Kidney (tissue), 14 donors: ENCODE results near the gene TTLL11. TPM values are rescaled to one million over a fixed set of nuclear protein-coding genes. Genes with fewer than 3 reads are reported as not detected.

ENCODE experiments used
- DNase-seq, 5 donors: peaks; one replicate each; pipeline ENCODE4 v3.0.0-alpha.2; 2013 to 2020
- FAIRE-seq: peaks from 2 replicates; lab custom pipeline; 2012; peaks lifted over from hg19 to GRCh38; lab: Jason Lieb, UNC
- H3K27ac ChIP-seq, 2 donors: one replicate each; pipeline ENCODE4 v1.7.0; 2013; ENCODE audit warnings: low read depth in 2 of 2, low read length in 2 of 2, inconsistent platforms in 1 of 2
- H3K27me3 ChIP-seq: one replicate; pipeline ENCODE4 v1.7.1; 2013; ENCODE audit warnings: low read length, inconsistent platforms; ENCODE audit not compliant: control insufficient read depth, insufficient read depth
- H3K36me3 ChIP-seq, 3 donors: one replicate each; pipeline versions ENCODE4 v1.7.0 to v1.7.1; 2013; ENCODE audit warnings: low read length in 3 of 3, control low read depth in 1 of 3, inconsistent platforms in 1 of 3; ENCODE audit not compliant: insufficient read depth in 3 of 3, control insufficient read depth in 2 of 3
- H3K4me1 ChIP-seq, 3 donors: one replicate each; pipeline versions ENCODE4 v1.7.0 to v1.7.1; 2013; ENCODE audit warnings: low read length in 3 of 3, inconsistent platforms in 1 of 3, low read depth in 1 of 3; ENCODE audit not compliant: control insufficient read depth in 2 of 3, insufficient read depth in 2 of 3
- H3K4me3 ChIP-seq, 3 donors: one replicate each; pipeline versions ENCODE4 v1.7.0 to v1.8.1; 2013; ENCODE audit warnings: low read length in 3 of 3, control low read depth in 1 of 3, inconsistent platforms in 1 of 3
- H3K9ac ChIP-seq, 3 donors: one replicate each; pipeline versions ENCODE4 v1.7.0 to v1.7.1; 2013; ENCODE audit warnings: low read length in 3 of 3, control low read depth in 1 of 3, inconsistent platforms in 1 of 3
- H3K9me3 ChIP-seq, 3 donors: one replicate each; pipeline versions ENCODE4 v1.7.0 to v1.7.1; 2013; ENCODE audit warnings: low read length in 3 of 3, control low read depth in 1 of 3, inconsistent platforms in 1 of 3; ENCODE audit not compliant: control insufficient read depth in 2 of 3, insufficient read depth in 1 of 3
- intact Hi-C: fragments of 100-400 bp; cut with DNase I; formaldehyde crosslinking; loops from one replicate; pipeline ENCODE4 v1.11.1; 2022
- polyA plus RNA-seq: library from polyadenylated mRNA; stranded (reverse); fragments of 350-450 nt; fragmentation: Illumina TruSeq; extraction: RNeasy Lipid Tissue Mini Kit (QIAGEN cat#74804); gene quantifications from one replicate; pipeline ENCODE4 v1.2.3, GENCODE V29; 2014; ENCODE audit warnings: low read depth, low replicate concordance; ENCODE audit not compliant: insufficient read depth
- total RNA-seq: library from RNA; stranded (reverse); fragmentation: NEBNext Ultra II Directional; extraction: Animal tissue kit (Norgen Biotek cat#: 25700); gene quantifications from one replicate; pipeline ENCODE4 v1.2.1, GENCODE V29; 2021
- TF ChIP-seq, protein P1 (sequence below): IDR thresholded peaks from 3 replicates; pipeline ENCODE4 v1.5.1; 2012; ENCODE audit warnings: mild to moderate bottlenecking, moderate library complexity, borderline replicate concordance; ENCODE audit not compliant: insufficient read depth; ENCODE audit errors: extremely low read depth
- donor health status: control.
- donor health status: control.
- donor health status: control.
- donor health status: control.
- donor health status: control.
- donor health status: DM: yes; HTN: yes; CAD: no.
- donor health status: Normal renal cell carcinoma (clear cell type).

The TTLL11 gene
- total and polyA plus RNA-seq, 2 donors from 2014 or later = 2.3 to 10.0 TPM

DNA sequence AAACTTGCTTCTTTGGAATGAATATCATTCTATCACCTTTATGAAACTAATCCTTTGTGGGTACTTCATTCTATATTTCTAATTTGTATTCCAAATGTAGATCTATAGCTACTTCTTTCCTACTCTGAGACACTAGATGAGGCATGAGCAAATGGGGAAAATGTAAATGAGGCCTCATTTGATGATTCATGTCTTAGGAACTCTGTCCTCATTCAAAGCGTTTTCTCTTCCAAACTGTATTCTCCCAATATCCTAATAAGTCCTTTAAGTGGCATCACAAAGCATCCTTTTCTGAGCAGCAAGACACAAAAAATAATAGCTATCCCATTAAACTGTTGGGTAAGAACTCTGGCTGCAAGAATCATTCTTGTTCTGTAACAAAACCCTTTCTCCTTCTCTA lies 56.1 kb downstream of the TTLL11 start:
- Histone ChIP-seq H3K4me3 (no peak overlapping the region), H3K36me3 (no peaks in the 10 kb centered on the region), H3K27me3 (no peaks in the 10 kb centered on the region), H3K4me1 (peaks cover 0 to 6% (median 0%) of the 10 kb centered on the region in 3 donors), H3K27ac (no peak overlapping the region), H3K9me3 (no peaks in the 10 kb centered on the region), H3K9ac (no peak overlapping the region)
- TF ChIP-seq, protein P1, sequence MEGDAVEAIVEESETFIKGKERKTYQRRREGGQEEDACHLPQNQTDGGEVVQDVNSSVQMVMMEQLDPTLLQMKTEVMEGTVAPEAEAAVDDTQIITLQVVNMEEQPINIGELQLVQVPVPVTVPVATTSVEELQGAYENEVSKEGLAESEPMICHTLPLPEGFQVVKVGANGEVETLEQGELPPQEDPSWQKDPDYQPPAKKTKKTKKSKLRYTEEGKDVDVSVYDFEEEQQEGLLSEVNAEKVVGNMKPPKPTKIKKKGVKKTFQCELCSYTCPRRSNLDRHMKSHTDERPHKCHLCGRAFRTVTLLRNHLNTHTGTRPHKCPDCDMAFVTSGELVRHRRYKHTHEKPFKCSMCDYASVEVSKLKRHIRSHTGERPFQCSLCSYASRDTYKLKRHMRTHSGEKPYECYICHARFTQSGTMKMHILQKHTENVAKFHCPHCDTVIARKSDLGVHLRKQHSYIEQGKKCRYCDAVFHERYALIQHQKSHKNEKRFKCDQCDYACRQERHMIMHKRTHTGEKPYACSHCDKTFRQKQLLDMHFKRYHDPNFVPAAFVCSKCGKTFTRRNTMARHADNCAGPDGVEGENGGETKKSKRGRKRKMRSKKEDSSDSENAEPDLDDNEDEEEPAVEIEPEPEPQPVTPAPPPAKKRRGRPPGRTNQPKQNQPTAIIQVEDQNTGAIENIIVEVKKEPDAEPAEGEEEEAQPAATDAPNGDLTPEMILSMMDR = no peak
- DNase-seq (no peak), FAIRE-seq (no peak)
- intact Hi-C loops = no loop called here

DNA sequence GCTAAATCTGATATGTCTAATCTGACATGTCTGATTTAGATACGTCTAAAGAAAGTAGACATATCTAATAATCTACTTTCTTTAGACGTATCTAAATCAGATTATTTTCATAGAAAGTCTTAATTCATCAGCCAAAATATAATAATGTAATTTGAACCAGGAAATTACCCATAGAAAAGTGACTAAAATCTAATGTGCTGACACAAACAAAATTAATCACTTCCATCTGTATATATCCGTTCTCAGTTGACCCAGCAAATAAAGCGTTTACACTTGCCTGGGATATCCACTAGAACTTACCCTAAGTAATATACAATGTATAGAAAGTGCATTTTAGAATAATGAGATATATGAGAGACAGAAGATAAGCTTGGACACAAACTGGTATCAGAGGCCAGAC lies 56.7 kb downstream of the TTLL11 start:
- TF ChIP-seq, protein P1 = no peak
- no peaks in the 10 kb centered on the region for H3K27me3 ChIP-seq
- intact Hi-C loops = no loop called here
- no peak overlapping the region for H3K4me3 ChIP-seq
- H3K4me1 ChIP-seq = peaks cover 0 to 6% (median 0%) of the 10 kb centered on the region in 3 donors
- no peaks in the 10 kb centered on the region for H3K36me3 ChIP-seq
- no peak for DNase-seq
- FAIRE-seq = no peak
- H3K9ac ChIP-seq = no peak overlapping the region
- no peak overlapping the region for H3K27ac ChIP-seq
- no peaks in the 10 kb centered on the region for H3K9me3 ChIP-seq

DNA sequence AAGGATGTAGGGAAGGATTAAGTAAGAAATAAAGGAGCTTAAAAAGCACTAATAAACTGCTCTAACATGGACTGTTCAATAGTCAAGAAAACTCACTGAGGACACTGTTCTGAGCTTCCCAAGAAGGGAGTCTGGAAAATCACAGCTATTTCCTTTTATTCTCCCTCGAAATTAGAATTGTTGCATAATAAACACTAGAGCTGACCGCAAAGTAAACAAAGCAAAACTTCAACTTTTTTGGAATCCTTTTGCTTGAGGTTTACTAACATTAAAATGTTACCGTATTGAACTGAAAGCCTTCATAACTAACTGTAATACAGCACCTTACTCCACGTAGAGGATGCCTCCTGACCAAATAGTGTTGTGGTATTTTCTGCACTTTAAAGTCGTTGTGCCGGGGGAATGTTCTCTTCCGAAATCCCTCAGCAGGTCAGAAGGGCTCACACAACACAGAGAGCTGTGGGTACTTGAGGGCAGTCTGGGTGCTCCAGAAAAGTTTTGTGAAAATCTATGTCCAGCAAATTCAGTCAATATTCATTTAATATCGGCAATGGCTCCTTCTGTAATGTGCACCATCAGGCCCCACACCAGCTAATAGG lies 59.2 kb downstream of the TTLL11 start:
- no peak overlapping the region for H3K9ac ChIP-seq

More for the DNA sequence above, 59.2 kb downstream of the TTLL11 start:
- intact Hi-C loops = no loop called here
- TF ChIP-seq, protein P1 = no peak
- no peaks in the 10 kb centered on the region for H3K36me3 ChIP-seq
- no peak for FAIRE-seq
- no peak overlapping the region for H3K27ac ChIP-seq
- H3K4me3 ChIP-seq = no peak overlapping the region
- no peaks in the 10 kb centered on the region for H3K27me3 ChIP-seq
- no peaks in the 10 kb centered on the region for H3K9me3 ChIP-seq
- H3K4me1 ChIP-seq = peaks cover 0 to 6% (median 0%) of the 10 kb centered on the region in 3 donors
- DNase-seq = no peak
